Lung microvascular endothelial cell (primary cell): ENCODE results near the gene TOE1. TPM values are rescaled to one million over a fixed set of nuclear protein-coding genes. Genes with fewer than 3 reads are reported as not detected.
A peak's percentile ranks its signal among the peaks of the same experiment; 100 is the strongest.

Experiments
- DNase-seq, 2 donors: peaks; one replicate each; pipeline versions ENCODE4 v3.0.0 to v3.0.0-alpha.2; 2010; ENCODE audit warnings: low read depth in 2 of 2
- total RNA-seq: library from RNA; depleted of rRNA; stranded (reverse); fragments of >200 nt; gene quantifications from 2 replicates; pipeline ENCODE4 v1.2.1, GENCODE V29; 2014

Gene TOE1
- total RNA-seq, 1 donor from 2014 or later, result 12.9 TPM

DNA sequence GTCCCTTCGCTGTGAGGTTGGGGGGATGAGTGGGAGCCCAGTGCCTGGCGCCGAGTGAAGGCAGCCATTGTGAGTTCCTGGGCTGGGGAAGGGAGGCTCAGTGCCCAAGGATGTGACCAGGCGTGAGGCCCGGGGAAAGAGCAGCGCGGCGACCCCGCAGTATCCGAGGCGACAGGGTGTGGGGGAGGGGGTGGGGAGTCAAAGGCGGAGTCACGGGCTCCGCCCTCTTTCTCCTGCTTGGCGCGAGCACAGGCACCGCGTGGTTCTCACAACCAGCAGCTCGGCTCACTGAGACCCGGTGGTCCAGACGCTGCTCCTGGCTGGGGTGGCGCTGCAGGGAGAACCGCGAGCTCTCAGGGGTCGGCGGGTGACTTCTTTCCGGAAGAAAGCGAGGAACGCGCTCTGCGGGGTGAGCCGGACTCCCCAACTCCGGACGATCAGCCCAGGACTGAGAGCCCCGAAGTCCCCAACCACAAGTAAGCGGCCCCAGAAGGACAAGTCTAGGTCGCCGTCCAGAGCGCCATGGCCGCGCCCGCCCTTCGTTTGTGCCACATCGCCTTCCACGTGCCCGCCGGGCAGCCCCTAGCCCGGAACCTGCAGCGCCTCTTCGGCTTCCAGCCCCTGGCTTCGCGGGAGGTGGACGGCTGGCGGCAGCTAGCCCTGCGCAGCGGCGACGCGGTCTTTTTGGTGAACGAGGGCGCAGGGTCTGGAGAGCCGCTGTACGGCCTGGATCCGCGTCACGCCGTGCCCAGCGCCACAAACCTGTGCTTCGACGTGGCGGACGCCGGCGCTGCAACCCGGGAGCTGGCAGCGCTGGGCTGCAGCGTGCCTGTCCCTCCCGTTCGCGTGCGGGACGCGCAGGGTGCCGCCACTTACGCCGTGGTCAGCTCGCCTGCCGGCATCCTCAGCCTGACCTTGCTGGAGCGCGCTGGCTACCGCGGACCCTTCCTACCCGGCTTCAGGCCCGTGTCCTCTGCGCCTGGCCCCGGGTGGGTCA is 13.0 kb upstream of the TOE1 start, which contains the start of gene HPDL:
Gene HPDL, plus strand, starts transcription at position 269 of the 997 bp plus-strand sequence. Its CDS starts 254 bp downstream, at position 523.
- DNase-seq, result peak; percentile 41 to 48

DNA sequence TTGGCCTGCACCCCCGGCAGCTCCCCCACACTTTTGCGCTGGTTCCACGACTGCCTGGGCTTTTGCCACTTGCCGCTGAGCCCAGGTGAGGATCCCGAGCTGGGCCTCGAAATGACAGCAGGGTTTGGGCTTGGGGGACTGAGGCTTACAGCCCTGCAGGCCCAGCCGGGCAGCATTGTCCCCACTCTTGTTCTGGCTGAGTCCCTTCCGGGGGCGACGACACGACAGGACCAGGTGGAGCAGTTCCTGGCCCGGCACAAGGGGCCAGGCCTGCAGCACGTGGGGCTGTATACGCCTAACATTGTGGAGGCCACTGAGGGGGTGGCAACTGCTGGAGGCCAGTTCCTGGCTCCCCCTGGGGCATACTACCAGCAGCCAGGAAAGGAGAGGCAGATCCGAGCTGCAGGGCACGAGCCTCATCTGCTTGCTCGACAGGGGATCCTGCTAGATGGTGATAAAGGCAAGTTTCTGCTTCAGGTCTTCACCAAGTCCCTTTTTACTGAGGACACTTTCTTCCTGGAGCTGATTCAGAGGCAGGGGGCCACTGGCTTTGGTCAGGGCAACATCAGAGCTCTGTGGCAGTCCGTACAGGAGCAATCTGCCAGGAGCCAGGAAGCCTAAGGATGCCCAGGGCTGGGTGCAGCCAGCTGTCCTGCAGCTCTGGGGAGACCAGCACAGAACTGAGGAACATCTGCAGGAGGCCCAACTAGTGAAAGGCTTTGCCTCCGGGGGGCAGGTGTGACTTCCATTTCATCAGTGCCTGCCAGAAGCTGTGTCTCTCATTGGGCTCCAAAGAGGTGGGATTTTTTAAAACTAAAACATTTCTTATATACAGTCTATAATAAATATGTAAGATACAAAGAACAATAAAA is 12.1 kb upstream of the TOE1 start:
- DNase-seq, result no peak

DNA sequence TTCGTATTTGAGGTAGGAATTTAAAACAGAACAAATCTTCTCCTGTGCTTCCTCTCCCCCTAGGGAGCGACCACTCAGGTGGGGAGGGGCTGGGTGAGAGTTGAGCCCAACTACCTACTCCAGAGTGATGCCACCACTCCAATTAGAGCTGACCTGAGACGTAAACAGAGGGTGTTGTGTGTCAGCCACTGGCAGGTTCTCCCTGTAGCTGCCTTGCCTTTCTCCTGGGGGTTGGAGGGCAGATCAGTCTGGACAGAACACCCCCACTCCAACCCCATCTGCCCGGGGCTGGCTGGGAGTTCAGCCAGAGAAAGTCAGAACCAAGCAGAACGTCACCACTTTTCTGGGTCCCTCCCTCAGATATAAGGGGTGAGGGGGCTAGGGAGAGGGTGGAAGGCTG is 11.3 kb upstream of the TOE1 start:
- DNase-seq, result no peak

DNA sequence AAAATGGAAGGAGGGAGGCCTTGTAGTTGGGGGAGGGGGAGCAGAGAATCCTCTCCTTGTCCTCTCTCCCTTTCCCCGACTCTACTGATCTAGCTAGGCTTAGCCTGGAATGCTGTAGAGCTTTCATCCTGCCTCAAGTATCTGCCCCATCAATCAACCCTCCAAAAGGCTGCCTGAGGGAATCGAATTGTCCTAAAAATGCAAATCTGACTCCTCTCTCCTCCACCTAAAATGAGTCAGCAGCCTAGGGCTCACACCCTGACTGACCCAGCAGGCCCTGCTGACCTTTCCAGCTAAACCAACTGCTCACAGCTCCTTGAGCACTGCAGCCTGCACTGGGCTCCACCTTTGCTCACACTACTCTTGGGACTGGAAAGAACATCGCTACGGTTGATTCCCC is 10.5 kb upstream of the TOE1 start:
- DNase-seq, result no peak

DNA sequence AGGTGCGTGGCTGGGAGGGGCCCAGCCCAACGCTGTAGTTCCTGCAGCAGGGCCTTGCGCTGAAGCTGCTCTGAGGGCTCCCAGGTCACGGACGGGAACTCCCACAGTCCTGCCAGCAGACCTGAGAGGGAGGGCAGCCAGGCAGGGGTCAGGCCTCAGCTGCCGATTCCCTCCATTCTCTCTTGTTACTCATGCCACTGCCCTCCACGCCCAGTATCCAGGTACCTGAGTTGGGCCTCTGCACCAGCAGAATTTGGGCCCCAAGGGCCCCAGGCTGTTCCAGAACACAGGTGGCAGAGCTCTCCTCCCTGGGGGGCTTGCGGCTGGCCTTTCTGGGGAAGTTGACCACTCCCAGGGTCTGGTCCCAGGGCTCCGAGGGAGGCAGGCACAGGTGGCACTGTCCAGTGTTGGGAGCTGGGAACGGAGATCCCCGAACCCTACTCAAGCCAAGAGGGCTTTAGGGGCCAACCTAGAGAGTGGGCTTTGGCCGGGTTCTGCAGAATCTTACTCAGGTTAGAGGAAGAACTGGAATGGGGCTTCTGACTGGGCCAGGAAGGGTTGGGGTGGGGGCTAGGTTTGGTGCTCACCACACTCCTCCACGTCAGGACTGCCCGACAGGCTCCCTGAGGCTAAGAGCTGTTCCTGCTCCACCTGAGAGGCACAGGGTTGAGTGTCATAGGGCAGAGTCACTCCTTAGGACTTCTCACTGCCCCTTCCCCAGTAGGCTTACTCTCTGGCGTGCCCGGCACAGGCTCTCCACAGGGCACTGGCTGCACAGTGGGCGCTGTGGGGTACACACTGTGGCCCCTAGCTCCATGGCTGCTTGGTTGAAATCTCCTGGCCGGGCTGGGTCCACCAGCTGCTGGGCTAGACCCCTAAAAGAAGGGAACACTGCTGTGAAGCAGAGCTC is 8.3 kb upstream of the TOE1 start:
- no peak for DNase-seq

DNA sequence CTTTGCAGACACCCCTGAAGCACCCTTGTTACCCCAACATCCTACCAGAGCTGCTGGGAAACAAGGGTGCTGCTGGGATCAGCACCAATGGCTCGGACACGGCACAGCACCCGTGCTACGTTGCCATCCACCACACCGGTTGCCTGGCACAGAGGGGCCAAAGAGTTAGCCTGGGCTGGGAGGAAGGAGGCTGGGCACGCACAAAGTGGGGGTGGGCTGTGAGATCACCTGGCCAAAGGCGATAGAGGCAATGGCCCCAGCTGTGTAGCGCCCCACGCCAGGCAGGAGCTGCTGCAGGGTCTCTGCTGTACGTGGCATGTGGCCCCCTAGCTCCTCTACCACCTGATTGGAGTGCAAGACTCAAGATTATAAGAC is 7.6 kb upstream of the TOE1 start:
- no peak for DNase-seq

DNA sequence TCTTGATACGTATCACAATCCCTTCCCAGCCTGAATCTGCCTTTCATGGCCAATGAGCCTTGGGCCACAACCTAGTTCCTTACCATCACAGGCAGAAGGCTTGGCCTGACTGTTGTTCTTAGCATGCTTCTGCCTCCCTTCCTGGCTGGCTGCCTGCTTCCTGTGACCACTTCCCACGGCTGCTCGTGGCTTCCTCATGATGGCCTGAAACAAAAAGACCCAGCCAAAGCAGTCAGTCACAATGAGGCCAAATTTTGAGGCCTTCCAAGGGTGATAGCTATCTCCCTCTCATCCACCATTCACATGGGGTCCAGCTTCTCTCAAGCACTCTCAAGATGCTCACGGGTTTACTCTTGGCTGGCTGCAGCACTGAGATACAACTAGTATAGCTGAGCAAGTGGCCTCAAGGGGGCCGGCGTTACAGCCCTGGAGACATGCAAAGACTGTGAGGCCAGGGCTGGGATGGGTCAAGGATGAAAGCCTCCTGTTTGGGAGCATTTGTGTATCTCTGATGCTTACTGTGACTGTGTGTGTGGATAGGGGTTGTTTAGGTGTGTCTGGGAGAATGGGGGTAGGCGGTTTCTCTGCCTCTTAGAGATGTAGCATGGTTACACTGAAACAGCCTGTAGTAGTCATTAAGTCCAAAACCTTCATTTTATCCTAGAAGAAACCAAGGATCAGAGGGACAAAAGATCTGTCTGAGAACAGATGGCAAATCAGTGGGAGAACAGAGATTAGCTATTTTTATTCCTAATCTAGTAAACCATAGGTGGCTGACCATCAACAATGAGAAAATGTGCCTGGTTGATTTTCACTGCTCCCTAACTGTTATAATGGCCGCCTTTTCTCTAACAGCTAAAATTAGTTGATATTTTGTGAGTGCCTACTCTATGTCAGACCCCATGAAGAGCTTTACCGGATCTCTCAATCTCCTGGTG is 5.4 kb upstream of the TOE1 start:
- DNase-seq, result peak; percentile 41 to 72

DNA sequence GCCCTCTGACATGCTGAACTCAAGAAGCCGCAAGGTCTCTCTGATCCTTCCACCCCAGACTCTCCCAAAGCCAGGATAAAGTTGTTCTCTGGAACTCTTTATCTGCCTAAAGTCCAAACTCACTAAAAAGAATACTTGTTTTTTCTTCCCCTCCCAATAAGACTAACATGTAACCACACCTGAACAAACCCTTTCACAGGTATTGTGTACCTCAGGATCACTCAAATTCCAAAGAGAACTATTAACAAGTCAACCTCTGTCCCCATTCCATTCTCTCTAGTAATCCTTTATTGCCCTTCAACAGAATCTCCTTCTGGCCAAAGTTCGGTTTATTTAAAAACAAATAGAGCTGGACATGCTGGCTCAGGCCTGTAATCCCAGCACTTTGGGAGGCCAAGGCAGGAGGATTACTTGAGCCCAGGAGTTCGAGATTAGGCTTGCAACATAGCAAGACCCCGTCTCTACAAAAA is 4.1 kb upstream of the TOE1 start:
- no peak for DNase-seq

DNA sequence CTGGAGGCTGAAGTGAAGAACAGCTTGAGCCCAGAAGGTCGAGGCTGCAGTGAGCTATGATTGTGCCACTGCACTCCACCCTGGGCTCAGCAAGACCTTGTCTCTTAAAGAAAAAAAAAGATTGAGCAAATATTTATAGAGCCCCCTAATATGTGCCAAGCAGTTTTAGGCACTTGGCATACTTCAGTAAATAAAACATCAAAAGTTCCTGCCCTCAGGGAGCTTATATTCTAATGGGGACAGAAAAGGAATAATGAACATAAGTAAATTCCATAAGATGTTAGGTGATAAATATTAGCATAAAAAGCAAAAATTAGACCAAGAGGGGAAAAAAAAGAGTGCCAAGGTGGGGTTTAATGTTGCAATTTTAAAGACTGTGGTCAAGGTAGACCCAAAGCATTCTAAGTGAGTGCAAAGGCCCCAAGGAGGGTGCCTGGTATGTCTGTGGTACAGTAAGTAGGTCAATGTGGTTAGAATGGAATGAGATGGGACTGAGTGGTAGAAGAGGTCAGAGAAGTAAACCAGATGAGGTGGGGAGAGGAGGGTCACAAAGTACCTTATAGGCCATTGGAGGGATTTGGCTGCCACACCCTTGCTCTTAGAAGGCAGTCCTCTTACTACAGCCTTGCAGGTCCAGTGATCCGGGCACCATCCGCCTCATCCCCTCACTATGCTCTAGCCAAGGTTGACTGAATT is 2.2 kb upstream of the TOE1 start:
- DNase-seq, result no peak

DNA sequence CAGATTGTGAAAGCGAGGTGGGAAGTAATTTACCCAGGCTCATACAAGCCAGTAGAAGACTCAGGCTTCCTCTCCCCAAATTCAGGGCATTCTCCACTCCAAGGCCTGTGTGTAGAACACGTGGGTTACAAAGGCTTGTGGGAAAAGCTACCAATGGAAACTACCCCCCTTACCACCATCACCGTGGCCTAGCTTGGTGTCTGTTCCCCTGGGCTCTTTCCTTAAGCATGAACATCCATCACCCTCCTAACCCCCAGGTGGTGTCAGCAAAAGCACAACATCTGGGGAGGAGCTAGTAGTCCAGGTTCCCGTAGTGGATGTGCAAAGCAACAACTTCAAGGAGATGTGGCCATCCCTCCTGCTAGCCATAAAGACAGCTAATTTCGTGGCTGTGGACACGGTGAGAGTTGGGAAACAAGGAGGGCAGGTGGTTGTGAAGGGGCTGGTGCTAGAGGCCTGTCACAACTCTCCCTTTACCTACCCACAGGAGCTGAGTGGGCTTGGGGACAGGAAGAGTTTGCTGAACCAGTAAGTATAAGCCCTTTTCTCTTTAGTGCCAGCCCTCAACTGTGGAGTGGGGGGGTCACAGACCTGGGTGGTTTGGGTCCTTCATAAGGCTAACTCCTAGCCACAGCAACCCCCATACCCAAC is 971 bp downstream of the TOE1 start:
- DNase-seq, result peak in 1 of 2 donors; percentile 17

DNA sequence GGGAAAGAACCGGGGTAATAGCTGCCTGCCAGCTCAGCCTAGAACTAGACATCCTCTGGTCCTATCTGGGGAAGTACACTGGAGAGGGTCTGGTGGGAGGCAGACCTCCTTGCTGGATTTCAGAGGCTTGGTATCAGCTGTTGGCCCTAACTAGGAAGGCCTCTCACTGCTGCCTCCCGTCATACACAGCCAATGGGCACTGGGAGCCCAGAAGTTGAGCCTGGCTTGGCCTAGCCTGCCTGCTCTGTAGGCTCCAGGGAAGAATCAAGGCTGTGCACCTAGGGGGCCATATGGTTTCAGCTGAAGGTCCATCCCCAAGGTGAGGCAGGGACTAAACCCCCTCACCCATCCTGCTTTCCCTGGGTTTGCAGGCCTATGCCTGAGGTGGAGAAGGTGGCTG is 4.5 kb downstream of the TOE1 start:
- DNase-seq, result no peak

DNA sequence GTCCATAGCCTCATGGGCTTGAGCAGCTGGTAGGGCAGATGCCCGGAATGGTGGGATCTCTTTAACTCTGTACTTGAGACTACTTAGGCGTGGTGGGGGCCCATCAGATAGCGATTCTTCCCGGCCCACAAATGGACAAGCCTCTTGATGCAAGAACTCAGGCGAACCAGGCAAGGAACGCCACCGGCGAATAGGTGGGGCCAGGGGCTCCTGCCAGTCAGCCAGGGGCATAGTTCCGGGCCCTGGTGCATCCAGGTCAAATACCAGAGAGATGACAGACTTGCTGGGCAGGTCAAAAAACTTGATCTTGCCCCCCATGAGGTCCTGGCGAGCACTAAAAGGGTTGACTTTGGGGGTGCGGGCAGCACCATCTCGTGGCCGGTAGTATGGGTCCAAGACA is 5.0 kb downstream of the TOE1 start:
- DNase-seq, result no peak

DNA sequence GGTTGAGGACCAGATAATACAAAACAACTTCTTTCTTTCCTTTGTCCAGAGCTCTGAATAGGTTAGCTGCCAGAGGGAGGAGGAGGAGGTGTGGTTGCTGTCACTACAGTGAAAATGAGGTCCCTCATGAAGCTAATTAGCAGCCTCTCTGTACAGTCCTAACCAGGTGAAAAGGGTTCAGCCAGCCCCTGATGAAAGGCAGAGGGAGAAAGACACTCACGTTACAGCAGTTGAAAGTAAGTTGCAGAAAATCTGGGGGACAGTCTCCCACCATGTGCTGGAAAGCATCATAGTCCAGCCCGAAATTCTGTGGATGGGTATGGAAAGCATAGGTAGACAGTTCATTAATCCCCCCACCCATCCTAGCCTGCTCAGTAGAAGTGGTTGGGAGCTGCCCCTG is 6.5 kb downstream of the TOE1 start:
- no peak for DNase-seq

DNA sequence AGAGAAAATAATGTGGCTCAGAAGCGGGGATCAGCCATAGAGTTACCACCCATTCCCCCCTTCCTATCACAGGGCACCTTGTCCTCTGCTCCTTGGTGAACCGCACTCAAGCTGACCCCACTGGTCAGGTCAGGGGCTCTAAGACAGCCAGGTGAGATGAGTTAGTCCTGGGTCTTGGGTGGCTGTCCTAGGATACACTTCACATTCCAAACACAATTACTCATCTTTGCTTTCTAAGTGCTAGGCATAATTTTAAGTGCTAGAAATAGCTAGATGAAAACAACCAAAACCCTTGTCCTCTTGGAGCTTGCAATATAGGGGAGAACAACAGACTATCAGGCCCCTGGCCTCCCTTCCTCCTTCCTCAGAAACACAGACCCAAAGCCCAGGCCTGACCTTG is 8.1 kb downstream of the TOE1 start:
- no peak for DNase-seq

DNA sequence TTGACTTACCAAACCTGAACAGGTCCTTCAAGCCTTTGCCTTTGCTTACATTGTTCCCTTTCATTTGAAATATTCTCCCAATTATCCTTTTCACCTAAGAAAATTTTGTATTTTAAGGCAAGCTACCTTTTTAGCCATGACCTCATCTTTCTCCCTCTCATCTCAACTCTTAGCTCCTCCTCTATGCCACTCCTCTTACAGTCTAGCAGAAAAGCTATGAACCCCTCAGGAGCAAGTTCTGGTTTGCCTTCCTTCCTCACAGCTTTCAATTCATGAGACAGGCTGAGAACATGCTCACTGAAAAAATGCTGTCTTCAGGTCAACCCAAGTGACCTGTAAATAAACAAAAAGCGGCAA is 8.6 kb downstream of the TOE1 start:
- no peak for DNase-seq

DNA sequence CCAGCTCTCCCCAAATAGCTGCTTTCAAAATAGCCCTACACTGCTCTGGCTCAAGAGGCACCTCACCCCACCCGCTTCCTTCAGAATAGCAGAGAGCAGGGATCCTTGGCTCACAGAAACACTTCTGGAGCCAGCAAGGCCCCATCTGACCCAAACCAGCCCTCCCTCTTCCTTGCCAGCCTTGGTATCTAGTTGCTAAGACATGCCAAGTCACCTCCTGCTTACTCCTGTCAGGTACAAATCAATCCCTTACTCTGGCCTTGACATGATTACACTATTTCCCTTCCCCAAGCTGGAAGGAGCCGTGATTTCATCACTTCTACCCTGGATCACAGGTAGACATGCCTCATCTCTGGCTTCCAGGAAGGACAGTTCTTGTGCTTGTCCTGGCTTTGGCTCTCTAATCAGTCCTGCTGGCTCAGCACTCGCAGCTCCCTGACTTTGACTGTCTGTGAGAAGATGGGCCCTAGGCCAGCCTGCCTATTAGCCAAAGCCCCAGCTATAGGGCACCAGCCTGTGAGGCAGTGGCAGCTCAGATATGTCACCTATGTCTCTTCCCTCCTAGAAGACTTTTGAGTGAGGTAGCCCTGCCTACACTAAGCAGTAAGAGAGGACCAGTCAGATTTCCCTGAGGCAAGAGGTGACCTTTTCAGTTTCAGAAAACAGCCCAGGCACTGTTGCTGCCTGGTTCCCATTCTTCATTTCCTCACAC is 9.2 kb downstream of the TOE1 start:
- no peak for DNase-seq

DNA sequence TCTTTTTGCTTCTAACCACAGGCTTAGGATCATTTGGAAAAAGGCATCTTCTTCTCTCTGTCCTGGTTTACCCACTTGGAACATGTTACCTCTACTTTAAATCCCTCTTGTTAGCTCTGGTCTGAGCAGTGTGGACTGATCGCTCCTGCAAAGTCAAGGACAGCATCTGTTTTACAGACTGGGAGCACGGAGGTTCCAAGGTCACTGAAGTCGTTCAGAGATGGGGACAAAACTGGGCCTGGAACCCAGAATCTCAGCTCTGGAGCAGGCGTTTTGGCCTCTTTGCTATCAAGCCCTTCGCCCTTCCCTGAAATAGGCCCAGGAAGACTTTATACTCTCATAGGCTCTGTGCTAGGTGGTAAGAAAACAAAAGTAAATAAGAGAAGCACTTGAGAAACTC is 11.5 kb downstream of the TOE1 start:
- DNase-seq, result no peak

DNA sequence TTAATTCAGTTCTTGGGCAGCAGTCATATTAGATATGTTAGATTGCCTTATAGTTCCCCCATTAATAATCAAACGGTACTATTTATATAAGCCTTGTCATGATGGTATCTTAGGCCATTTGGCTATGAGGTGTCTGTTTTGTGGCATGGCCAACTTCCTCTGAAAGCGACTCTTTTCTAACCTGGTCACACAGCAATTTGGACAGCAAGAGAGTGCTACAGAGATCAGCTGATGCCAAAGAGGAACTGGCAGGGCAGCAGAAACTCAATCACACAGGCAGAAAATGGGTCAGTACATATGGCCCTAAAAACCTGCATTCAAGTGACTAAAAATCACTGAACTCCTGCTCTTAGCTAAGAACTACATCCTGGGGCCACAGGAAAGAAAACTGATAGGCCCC is 13.7 kb downstream of the TOE1 start:
- DNase-seq, result no peak
